Gastroesophageal sphincter (tissue), 3 donors: ENCODE data around the gene ZBED4.

ENCODE experiments used
- EP300 ChIP-seq: sonication (generic); formaldehyde crosslinking; IDR thresholded peaks from one replicate; pipeline ENCODE4 v1.6.1; 2017; ENCODE audit warnings: antibody characterized with exemption, mild to moderate bottlenecking
- POLR2A ChIP-seq, 2 donors: fragments of 450-650 bp; IDR thresholded peaks; one replicate each; pipeline ENCODE4 v1.6.1; 2017; ENCODE audit warnings: antibody characterized with exemption in 2 of 2, mild to moderate bottlenecking in 2 of 2, moderate library complexity in 1 of 2
- POLR2AphosphoS5 ChIP-seq: sonication (generic); formaldehyde crosslinking; IDR thresholded peaks from one replicate; pipeline ENCODE4 v1.6.1; 2017; ENCODE audit warnings: antibody characterized with exemption
- TF ChIP-seq, protein P1 (sequence below), 4 experiments: fragments of 200-600 bp in 2 of 4; fragments of 450-650 bp in 2 of 4; sonication (generic) in 1 of 4; IDR thresholded peaks; one replicate each; pipeline ENCODE4 v1.5.1; 2017 to 2019; ENCODE audit warnings: antibody characterized with exemption in 4 of 4, mild to moderate bottlenecking in 2 of 4, moderate library complexity in 2 of 4

DNA sequence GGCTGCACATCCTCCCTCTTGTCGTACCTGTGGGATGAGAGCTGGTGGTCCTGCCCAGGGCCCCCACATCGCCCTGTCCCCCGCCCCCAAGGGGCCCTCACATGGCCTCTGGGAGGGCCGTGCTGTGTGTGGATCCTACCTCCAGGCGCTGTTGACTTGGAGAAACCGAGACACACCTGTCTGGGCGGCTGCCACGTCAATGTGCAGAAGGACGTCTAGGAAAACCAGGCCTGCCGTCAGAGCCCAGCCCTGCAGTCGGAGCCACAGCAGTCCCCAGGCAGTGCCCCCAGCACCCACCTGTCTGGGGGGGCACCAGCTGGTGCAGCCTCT, 50.4 kb downstream of the ZBED4 start:
- TF ChIP-seq POLR2AphosphoS5 (no peak), POLR2A (IDR thresholded peaks at IDR 0.05) (no peak), EP300 (no peak)
- TF ChIP-seq, protein P1, sequence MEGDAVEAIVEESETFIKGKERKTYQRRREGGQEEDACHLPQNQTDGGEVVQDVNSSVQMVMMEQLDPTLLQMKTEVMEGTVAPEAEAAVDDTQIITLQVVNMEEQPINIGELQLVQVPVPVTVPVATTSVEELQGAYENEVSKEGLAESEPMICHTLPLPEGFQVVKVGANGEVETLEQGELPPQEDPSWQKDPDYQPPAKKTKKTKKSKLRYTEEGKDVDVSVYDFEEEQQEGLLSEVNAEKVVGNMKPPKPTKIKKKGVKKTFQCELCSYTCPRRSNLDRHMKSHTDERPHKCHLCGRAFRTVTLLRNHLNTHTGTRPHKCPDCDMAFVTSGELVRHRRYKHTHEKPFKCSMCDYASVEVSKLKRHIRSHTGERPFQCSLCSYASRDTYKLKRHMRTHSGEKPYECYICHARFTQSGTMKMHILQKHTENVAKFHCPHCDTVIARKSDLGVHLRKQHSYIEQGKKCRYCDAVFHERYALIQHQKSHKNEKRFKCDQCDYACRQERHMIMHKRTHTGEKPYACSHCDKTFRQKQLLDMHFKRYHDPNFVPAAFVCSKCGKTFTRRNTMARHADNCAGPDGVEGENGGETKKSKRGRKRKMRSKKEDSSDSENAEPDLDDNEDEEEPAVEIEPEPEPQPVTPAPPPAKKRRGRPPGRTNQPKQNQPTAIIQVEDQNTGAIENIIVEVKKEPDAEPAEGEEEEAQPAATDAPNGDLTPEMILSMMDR (IDR thresholded peaks at IDR 0.05), result no peak
